WI38 (cell line): Measurements from ENCODE around the gene VRTN.

Experiments used
- H3K4me3 ChIP-seq: 2 replicates; pipeline ENCODE4 v1.5.1; 2011; ENCODE audit warnings: low read depth, mild to moderate bottlenecking, control low read depth, low read length
- TF ChIP-seq, protein P1 (sequence below): IDR thresholded peaks from 2 replicates; pipeline ENCODE4 v1.5.1; 2012; ENCODE audit warnings: low read depth, mild to moderate bottlenecking, control low read depth, low read length

Gene VRTN

DNA sequence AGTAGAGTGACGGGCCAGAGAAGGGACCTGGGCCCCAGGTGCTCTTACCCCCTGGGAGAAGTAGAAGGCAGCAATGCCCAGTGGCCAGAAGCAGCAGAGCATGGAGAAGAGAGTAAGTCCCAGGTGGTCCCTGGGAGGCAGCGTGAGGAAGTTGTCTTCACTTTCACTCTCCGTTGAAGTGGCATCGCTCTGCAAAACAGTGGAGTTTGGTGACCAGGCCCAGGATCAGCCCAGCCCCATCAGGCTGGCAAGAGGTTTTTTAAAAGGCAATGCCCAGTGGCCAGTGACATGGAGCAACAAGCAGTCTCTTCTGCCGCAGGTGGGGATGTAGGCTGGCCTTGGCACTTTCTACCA, 59.5 kb downstream of the VRTN start:
- H3K4me3 ChIP-seq, result no peak overlapping the region
- TF ChIP-seq, protein P1, sequence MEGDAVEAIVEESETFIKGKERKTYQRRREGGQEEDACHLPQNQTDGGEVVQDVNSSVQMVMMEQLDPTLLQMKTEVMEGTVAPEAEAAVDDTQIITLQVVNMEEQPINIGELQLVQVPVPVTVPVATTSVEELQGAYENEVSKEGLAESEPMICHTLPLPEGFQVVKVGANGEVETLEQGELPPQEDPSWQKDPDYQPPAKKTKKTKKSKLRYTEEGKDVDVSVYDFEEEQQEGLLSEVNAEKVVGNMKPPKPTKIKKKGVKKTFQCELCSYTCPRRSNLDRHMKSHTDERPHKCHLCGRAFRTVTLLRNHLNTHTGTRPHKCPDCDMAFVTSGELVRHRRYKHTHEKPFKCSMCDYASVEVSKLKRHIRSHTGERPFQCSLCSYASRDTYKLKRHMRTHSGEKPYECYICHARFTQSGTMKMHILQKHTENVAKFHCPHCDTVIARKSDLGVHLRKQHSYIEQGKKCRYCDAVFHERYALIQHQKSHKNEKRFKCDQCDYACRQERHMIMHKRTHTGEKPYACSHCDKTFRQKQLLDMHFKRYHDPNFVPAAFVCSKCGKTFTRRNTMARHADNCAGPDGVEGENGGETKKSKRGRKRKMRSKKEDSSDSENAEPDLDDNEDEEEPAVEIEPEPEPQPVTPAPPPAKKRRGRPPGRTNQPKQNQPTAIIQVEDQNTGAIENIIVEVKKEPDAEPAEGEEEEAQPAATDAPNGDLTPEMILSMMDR, result no peak

- TF ChIP-seq, protein P1, result no peak
Measured at GRCh38 chr14:74408870-74409269, 60.6 kb downstream of the VRTN start.

GRCh38 chr14:74409441-74409840, 61.2 kb downstream of the VRTN start:
- no peak overlapping the region for H3K4me3 ChIP-seq
- TF ChIP-seq, protein P1, result no peak

More at GRCh38 chr14:74408870-74409269, 60.6 kb downstream of the VRTN start:
- H3K4me3 ChIP-seq, result no peak overlapping the region
